ENCODE results near the gene ANTXR1. TPM values are rescaled to one million over a fixed set of nuclear protein-coding genes. Genes with fewer than 3 reads are reported as not detected.

The ANTXR1 gene
- total and polyA plus RNA-seq, 2 experiments from 2014 or later: 29.1 to 34.7 TPM

- 96% methylated on average over 6 of the region's 6 CpGs for WGBS (ENCODE audit: low lambda C conversion rate, missing lambda C conversion rate)
- TF ChIP-seq EZH2 (IDR thresholded peaks at IDR 0.05; ENCODE audit: borderline replicate concordance): no peak
- no peak for TF ChIP-seq EZH2phosphoT487 (IDR thresholded peaks at IDR 0.05; ENCODE audit: low read depth, severe bottlenecking, unreplicated experiment)
- TF ChIP-seq CTCF (IDR thresholded peaks at IDR 0.05; ENCODE audit: poor library complexity): no peak
- Histone ChIP-seq H3K9me3 (ENCODE audit: low read depth) (no peaks in the 10 kb centered on the region), H3K4me3 (no peak overlapping the region), H4K20me1 (ENCODE audit: insufficient read depth, poor library complexity, severe bottlenecking) (no peaks in the 10 kb centered on the region), H3K36me3 (replicated peaks; ENCODE audit: insufficient read depth, low read depth) (no peaks in the 10 kb centered on the region), H3K4me1 (ENCODE audit: insufficient read depth) (peaks cover 18% of the 10 kb centered on the region), H3K4me2 (no peak overlapping the region), H3K9me2 (replicated peaks; ENCODE audit: insufficient read depth) (no peaks in the 10 kb centered on the region), H3K27ac (no peak overlapping the region), H3K79me2 (no peaks in the 10 kb centered on the region), H2AFZ (no peak overlapping the region), H3K27me3 (no peaks in the 10 kb centered on the region)
- DNase-seq (ENCODE audit: low spot score): no peak
Measured at GRCh38 chr2:69244882-69245281, 231.9 kb downstream of the ANTXR1 start.

GRCh38 chr2:69247583-69247982 lies 234.6 kb downstream of the ANTXR1 start:
- Histone ChIP-seq H3K36me3 (replicated peaks; ENCODE audit: insufficient read depth, low read depth) (no peaks in the 10 kb centered on the region), H3K4me3 (no peak overlapping the region), H3K9me2 (replicated peaks; ENCODE audit: insufficient read depth) (no peaks in the 10 kb centered on the region), H2AFZ (no peak overlapping the region), H3K79me2 (no peaks in the 10 kb centered on the region), H3K27me3 (no peaks in the 10 kb centered on the region), H3K4me2 (no peak overlapping the region), H4K20me1 (ENCODE audit: insufficient read depth, poor library complexity, severe bottlenecking) (no peaks in the 10 kb centered on the region), H3K4me1 (ENCODE audit: insufficient read depth) (peaks cover 13% of the 10 kb centered on the region), H3K27ac (no peak overlapping the region), H3K9me3 (ENCODE audit: low read depth) (no peaks in the 10 kb centered on the region)
- no peak for DNase-seq (ENCODE audit: low spot score)
- WGBS (ENCODE audit: low lambda C conversion rate, missing lambda C conversion rate): 96% methylated on average over 9 of the region's 9 CpGs
- no peak for TF ChIP-seq EZH2phosphoT487 (IDR thresholded peaks at IDR 0.05; ENCODE audit: low read depth, severe bottlenecking, unreplicated experiment)
- no peak for TF ChIP-seq EZH2 (IDR thresholded peaks at IDR 0.05; ENCODE audit: borderline replicate concordance)
- no peak for TF ChIP-seq CTCF (IDR thresholded peaks at IDR 0.05; ENCODE audit: poor library complexity)

GRCh38 chr2:69248232-69248631 lies 235.3 kb downstream of the ANTXR1 start:
- no peaks in the 10 kb centered on the region for H3K36me3 ChIP-seq (replicated peaks; ENCODE audit: insufficient read depth, low read depth)
- H2AFZ ChIP-seq: no peak overlapping the region
- no peaks in the 10 kb centered on the region for H3K27me3 ChIP-seq
- no peaks in the 10 kb centered on the region for H3K9me2 ChIP-seq (replicated peaks; ENCODE audit: insufficient read depth)
- no peak overlapping the region for H3K4me3 ChIP-seq
- WGBS (ENCODE audit: low lambda C conversion rate, missing lambda C conversion rate): 83% methylated on average over 4 of the region's 4 CpGs
- no peak overlapping the region for H3K27ac ChIP-seq
- peaks cover 13% of the 10 kb centered on the region for H3K4me1 ChIP-seq (ENCODE audit: insufficient read depth)
- no peak for TF ChIP-seq EZH2phosphoT487 (IDR thresholded peaks at IDR 0.05; ENCODE audit: low read depth, severe bottlenecking, unreplicated experiment)
- no peak for TF ChIP-seq CTCF (IDR thresholded peaks at IDR 0.05; ENCODE audit: poor library complexity)
- TF ChIP-seq EZH2 (IDR thresholded peaks at IDR 0.05; ENCODE audit: borderline replicate concordance): no peak
- no peak for DNase-seq (ENCODE audit: low spot score)
- no peaks in the 10 kb centered on the region for H4K20me1 ChIP-seq (ENCODE audit: insufficient read depth, poor library complexity, severe bottlenecking)
- H3K79me2 ChIP-seq: no peaks in the 10 kb centered on the region
- no peaks in the 10 kb centered on the region for H3K9me3 ChIP-seq (ENCODE audit: low read depth)
- H3K4me2 ChIP-seq: no peak overlapping the region

GRCh38 chr2:69250981-69251380 lies 238.0 kb downstream of the ANTXR1 start:
- H3K27ac ChIP-seq: peak overlapping the region; percentile 39
- H3K27me3 ChIP-seq: no peaks in the 10 kb centered on the region
- no peaks in the 10 kb centered on the region for H3K36me3 ChIP-seq (replicated peaks; ENCODE audit: insufficient read depth, low read depth)
- H3K9me3 ChIP-seq (ENCODE audit: low read depth): no peaks in the 10 kb centered on the region
- H2AFZ ChIP-seq: no peak overlapping the region
- no peak for DNase-seq (ENCODE audit: low spot score)
- TF ChIP-seq EZH2phosphoT487 (IDR thresholded peaks at IDR 0.05; ENCODE audit: low read depth, severe bottlenecking, unreplicated experiment): no peak
- H3K4me1 ChIP-seq (ENCODE audit: insufficient read depth): peaks cover 12% of the 10 kb centered on the region
- H3K4me2 ChIP-seq: no peak overlapping the region
- no peaks in the 10 kb centered on the region for H3K79me2 ChIP-seq
- no peaks in the 10 kb centered on the region for H3K9me2 ChIP-seq (replicated peaks; ENCODE audit: insufficient read depth)
- H4K20me1 ChIP-seq (ENCODE audit: insufficient read depth, poor library complexity, severe bottlenecking): no peaks in the 10 kb centered on the region
- H3K4me3 ChIP-seq: no peak overlapping the region
- WGBS (ENCODE audit: low lambda C conversion rate, missing lambda C conversion rate): 84% methylated on average over 1 of the region's 1 CpG

Measured in hepatocyte (in vitro differentiated cells).